Measurements from ENCODE around the gene C12orf75. TPM values are rescaled to one million over a fixed set of nuclear protein-coding genes. Genes with fewer than 3 reads are reported as not detected.
"Not testable (repeated sequence)": the region's sequence is repeated elsewhere in the genome, so short reads cannot be mapped to it uniquely, and the experiment has no call there.

The C12orf75 gene
- total RNA-seq, 2 donors from 2014 or later: 2.1 to 2.7 TPM

- no peak for TF ChIP-seq CTCF (IDR thresholded peaks at IDR 0.05)
- no peaks in the 10 kb centered on the region for H3K36me3 ChIP-seq
- H3K4me3 ChIP-seq: no peak overlapping the region
- no peak for DNase-seq (ENCODE audit: low spot score)
- H3K4me1 ChIP-seq: no peaks in the 10 kb centered on the region
- H3K27ac ChIP-seq: no peak overlapping the region
- H3K27me3 ChIP-seq: no peaks in the 10 kb centered on the region
- peaks cover 0 to 10% of the 10 kb centered on the region in 2 donors for H3K9me3 ChIP-seq
These were observed 8.5 kb downstream of the C12orf75 start for GRCh38 chr12:105338966-105339365.

GRCh38 chr12:105341010-105341409, 10.5 kb downstream of the C12orf75 start:
- no peak overlapping the region for H3K27ac ChIP-seq
- no peak for TF ChIP-seq CTCF (IDR thresholded peaks at IDR 0.05)
- no peaks in the 10 kb centered on the region for H3K4me1 ChIP-seq
- no peaks in the 10 kb centered on the region for H3K36me3 ChIP-seq
- H3K9me3 ChIP-seq: peaks cover 0 to 10% of the 10 kb centered on the region in 2 donors
- H3K27me3 ChIP-seq: no peaks in the 10 kb centered on the region
- no peak overlapping the region for H3K4me3 ChIP-seq
- no peak for DNase-seq (ENCODE audit: low spot score)

GRCh38 chr12:105341620-105342019, 11.1 kb downstream of the C12orf75 start:
- not testable (repeated sequence) for H3K4me3 ChIP-seq; H3K27ac ChIP-seq; H3K4me1 ChIP-seq; H3K9me3 ChIP-seq; DNase-seq (ENCODE audit: low spot score); H3K27me3 ChIP-seq; H3K36me3 ChIP-seq

GRCh38 chr12:105342464-105342863, 12.0 kb downstream of the C12orf75 start:
- Histone ChIP-seq H3K36me3 (no peaks in the 10 kb centered on the region), H3K4me1 (no peaks in the 10 kb centered on the region), H3K27me3 (no peaks in the 10 kb centered on the region), H3K27ac (no peak overlapping the region), H3K9me3 (peaks cover 0 to 10% of the 10 kb centered on the region in 2 donors), H3K4me3 (no peak overlapping the region)
- no peak for DNase-seq (ENCODE audit: low spot score)
- no peak for TF ChIP-seq CTCF (IDR thresholded peaks at IDR 0.05)

GRCh38 chr12:105343836-105344235, 13.3 kb downstream of the C12orf75 start:
- no peak for TF ChIP-seq CTCF (IDR thresholded peaks at IDR 0.05)
- Histone ChIP-seq H3K4me3 (no peak overlapping the region), H3K9me3 (peaks cover 0 to 10% of the 10 kb centered on the region in 2 donors), H3K36me3 (no peaks in the 10 kb centered on the region), H3K27me3 (no peaks in the 10 kb centered on the region), H3K4me1 (no peaks in the 10 kb centered on the region), H3K27ac (no peak overlapping the region)
- no peak for DNase-seq (ENCODE audit: low spot score)

- no peaks in the 10 kb centered on the region for H3K9me3 ChIP-seq
- H3K4me3 ChIP-seq: no peak overlapping the region
- H3K27me3 ChIP-seq: no peaks in the 10 kb centered on the region
- DNase-seq (ENCODE audit: low spot score): no peak
- no peaks in the 10 kb centered on the region for H3K36me3 ChIP-seq
- peaks cover 0 to under 1% of the 10 kb centered on the region in 2 donors for H3K4me1 ChIP-seq
- TF ChIP-seq CTCF (IDR thresholded peaks at IDR 0.05): no peak
- H3K27ac ChIP-seq: no peak overlapping the region
These were observed 17.0 kb downstream of the C12orf75 start for GRCh38 chr12:105347499-105347898.
